GM10847 (cell line): ENCODE data around the gene PRKAR1B.

Experiments used
- POLR2A ChIP-seq: IDR thresholded peaks from 2 replicates; pipeline ENCODE4 v1.6.1; 2011; ENCODE audit not compliant: insufficient read length; ENCODE audit errors: extremely low read depth

The PRKAR1B gene

GRCh38 chr7:603152-603951 lies 123.7 kb downstream of the PRKAR1B start:
- peak; percentile 13 for TF ChIP-seq POLR2A

- TF ChIP-seq POLR2A = no peak
These were observed 124.5 kb downstream of the PRKAR1B start for GRCh38 chr7:602341-603141.

DNA sequence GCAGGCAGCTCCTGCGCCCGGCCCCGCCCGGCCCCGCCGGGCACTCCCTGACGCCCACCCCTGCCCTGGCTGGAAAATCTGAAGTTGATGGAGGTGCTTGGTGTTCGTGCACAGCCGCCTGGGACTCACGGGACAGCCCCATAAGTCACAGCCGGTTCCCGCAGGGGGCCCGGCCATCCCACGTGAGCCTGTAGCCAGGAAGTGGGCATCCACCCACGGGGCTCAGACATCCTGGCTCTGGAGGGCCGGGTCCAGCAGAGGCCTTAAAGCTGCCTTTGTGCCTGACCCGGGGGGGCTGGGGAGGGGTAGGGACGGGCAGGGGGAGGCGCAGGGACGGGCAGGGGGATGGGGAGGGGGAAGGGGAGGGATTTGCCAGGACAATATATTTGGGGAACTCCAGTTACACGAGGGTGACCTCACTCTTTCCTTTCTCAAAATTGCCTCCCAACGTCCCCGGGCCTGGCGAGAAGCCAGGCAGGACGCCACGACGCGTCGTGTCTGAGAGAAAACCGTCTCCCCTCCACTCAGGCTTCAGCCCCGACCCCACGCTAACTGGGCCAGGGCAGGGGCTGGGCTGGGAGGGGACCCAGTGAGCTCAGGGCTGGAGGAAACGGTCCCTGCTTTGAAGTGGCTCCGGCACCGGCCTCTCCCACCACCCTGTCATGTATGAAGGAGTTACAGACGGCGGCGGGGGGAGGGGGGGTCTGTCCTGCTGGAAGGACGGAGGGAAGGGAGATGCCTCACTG lies 125.3 kb downstream of the PRKAR1B start:
- TF ChIP-seq POLR2A = no peak

DNA sequence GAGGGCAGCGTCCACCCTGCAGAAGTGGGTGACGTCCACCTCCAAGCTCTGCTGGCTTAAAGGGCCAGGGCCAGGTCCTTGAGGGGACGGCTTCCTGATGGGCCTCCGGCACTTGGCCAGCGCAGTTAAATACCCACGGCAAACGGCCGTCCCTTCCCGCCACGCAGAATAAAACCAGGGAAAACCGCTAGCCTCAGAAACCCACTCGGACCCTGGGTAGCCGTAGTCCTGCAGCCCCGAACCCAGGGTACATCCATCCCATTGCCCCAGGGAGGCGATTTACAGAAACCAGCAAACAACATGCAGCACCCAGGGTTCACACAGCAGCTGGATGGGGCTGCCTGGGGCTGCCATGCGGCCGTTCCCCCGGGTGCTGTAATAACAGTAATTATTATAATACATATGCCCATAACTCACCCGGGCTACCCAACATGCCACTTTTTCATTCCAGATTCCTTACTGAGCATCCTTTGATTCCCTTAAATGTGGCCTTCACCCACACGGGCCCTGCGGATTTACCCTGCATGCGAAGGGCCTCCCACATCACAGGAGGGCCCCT lies 126.0 kb downstream of the PRKAR1B start:
- no peak for TF ChIP-seq POLR2A

DNA sequence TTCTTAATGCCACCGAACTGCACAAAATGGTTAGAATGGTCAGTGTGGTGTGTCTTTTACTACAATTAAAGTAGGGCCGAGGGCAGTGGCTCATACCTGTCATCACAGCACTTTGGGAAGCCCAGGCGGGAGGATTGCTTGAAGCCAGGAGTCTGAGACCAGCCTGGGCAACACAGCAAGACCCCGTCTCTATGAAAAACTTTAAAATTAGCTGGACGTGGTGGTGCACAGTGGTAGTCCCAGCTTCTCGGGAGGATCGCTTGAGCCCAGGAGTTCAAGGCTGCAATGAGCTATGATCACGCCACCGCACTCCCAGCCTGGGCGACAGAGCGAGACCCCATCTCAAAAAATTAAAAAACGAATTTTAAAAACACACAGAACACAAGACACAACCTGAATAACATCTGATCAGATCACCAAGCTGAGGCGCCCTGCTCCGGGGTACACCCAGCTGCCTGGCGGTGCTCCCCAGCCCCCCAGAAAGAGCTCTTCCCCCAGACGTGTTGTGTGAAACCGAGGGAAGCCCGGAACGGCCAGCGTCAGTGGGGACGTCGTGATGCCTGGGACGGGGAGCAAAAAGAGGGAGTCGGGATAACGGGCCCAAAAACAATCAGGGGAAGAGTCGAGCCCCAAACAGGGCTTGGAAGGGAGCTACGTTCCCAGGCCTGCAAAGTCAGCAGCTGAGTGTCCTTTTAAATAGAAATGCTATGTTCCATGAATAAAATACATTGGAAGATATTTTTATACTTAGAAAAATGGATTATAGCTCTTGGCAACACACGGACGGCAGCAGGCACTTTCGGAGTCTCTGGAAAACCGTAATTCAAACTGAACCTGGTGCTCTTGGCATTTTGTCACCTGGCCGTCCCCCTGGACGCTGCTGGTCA lies 126.7 kb downstream of the PRKAR1B start:
- no peak for TF ChIP-seq POLR2A

GRCh38 chr7:598899-599298 lies 128.2 kb downstream of the PRKAR1B start:
- TF ChIP-seq POLR2A = no peak

GRCh38 chr7:597348-598178 lies 129.5 kb downstream of the PRKAR1B start:
- no peak for TF ChIP-seq POLR2A

DNA sequence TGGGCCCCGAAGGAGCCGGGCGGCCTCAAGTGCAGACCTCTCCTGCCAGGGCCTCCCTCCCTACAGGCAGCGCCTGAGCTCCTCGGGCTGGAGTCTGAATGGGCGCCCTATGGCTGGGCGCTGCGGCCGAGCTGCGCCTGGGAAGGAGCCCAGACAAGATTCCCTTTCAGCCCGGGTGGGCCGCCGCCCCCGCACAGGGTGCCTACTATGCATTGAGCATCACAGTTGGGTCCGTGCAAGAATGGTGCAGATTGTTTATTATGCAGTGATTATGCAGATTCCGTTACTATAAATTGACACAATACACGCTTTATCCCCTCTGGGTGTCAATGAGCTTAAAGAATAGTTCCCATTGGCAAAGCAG lies 130.3 kb downstream of the PRKAR1B start:
- no peak for TF ChIP-seq POLR2A

- TF ChIP-seq POLR2A = no peak
These were observed 130.8 kb downstream of the PRKAR1B start for GRCh38 chr7:596071-596818.

DNA sequence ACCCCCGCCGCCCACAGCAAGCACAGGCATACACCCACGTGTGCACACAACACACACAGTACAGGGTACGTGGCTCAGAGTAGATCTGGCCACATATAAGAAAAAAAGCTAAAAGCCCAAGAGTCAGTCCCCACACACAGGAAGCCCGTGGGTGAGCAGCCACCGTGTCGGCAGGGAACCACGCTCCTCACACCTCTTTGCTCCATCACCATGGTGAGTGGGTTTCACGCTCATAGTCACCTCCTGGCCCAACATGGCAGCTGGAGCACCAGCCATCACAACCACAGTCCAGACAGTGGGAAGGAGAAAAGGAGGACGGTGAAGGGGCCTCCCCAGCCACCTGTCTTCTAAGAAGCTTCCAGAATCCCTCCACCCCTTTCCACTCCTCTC lies 131.5 kb downstream of the PRKAR1B start:
- TF ChIP-seq POLR2A = no peak

DNA sequence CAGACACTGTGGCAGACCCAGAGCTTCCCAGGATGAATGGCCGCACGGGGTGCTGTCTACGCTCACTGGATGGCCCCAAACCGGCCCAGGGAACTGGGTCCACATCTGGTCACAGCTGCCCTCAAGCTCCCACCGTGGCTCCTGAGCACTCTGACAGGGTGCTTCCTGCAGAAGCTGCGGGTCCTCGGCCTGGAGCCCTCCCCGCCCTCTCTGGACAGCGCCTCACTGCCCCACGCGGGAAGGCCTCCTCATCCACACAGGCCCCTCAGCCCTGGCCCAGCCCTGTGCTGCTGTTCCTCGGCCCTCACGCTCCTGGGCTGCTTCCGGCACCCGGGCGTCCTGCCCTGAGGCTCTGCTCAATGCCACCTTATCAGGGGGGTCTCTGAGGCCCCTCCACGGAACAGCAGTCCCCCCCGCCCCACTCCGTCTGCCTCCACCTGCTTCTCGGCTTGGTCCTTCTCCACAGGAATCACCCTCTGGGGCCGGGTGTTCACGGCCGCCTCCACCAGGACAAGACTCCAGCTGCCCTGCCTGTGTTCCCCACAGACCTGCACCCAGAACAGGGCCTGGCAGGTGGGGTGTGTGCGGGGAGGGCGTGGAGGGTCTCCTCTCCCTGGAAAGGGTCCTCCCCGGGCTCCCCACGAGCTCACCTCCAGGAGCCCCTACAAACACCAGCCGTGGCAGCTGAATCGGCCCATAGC lies 132.0 kb downstream of the PRKAR1B start:
- TF ChIP-seq POLR2A = no peak

- no peak for TF ChIP-seq POLR2A
These were observed 132.7 kb downstream of the PRKAR1B start for GRCh38 chr7:594212-594913.
